CD4-positive, alpha-beta T cell treated with Interferon gamma for 1 hour (primary cell): ENCODE data around the gene ADORA1.

ENCODE experiments used
- DNase-seq: peaks from one replicate; pipeline ENCODE4 v3.0.0-alpha.2; 2020

The ADORA1 gene

DNA sequence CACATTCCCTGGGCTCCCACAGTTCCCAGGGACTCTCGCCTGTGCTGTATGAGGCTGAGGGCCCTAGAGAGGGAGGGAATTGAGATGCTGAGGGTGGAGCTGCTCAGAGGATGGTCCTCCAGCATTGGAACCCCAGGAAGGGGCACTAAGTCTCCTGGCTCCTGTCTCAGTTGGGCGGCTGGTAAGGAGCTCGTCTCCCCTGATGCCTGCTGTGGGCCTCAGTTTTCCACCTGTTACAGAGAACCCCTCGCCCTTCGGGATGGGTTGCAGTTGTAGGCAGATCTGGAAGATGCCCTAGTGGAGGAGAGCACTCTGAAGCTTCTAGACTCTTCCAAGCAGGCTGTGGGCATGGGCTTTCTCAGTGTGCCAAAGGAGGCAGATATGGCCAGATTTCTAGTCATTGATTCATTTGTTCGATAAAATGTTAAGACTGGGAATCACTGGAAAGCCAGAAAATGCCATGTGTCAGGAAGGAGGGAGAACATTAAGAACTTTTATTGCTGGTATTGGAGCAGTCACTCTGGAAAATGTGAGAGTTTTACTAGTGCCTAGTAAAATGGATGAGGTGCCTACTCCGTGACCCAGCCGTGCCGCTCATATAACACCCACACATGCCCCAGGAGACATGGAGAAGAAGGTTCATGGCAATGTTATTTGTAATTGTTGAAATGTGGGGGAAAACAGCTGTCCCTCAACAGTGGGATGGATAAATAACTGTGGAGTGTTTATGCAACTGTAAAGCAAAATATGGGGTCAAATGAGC, 48.9 kb downstream of the ADORA1 start:
- DNase-seq: no peak

DNA sequence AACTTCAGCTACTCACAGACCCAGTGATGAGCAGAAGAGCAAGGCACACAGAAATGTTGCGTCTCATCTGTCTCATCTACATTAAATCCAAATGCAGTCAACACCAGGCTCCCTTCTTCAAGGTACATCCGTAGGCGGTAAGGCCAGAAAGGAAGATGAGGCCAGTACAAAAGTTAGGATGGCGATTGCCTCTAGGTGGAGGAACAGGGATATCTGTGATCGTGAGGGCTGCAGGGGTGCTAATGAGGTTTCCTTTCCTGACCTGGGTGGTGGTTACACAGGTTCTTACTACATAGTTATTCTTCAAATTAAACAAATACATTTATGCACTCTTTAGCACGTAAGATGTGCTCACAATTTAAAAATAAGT, 49.5 kb downstream of the ADORA1 start:
- DNase-seq: no peak

DNA sequence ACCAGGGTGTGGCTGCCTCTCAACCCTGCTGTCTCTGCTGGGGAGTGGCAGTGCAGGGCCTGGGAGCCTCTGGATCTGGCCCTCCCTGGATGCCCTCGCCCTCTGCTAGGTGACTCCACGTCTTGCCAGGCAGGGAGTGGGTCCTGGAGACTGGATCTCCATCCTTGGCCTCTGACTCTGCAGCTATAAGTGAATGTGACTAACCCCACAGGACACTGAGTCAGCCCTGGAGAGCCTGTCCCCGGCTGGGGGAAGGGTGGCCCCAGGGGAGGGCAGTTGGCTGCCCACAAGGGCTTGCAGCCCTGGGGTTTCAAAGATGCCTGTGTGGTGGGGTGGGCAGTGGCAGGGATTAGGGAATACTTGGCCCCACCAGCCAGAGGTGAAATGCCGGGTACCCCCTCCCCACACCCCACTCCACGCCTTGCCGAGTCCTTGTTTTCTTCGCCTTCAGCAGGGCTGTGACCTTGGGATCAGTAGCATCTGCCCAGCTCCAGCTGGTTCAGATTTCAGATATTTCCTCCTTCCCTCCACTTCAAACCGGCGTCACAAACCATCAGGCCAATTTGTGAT, 50.0 kb downstream of the ADORA1 start:
- no peak for DNase-seq

DNA sequence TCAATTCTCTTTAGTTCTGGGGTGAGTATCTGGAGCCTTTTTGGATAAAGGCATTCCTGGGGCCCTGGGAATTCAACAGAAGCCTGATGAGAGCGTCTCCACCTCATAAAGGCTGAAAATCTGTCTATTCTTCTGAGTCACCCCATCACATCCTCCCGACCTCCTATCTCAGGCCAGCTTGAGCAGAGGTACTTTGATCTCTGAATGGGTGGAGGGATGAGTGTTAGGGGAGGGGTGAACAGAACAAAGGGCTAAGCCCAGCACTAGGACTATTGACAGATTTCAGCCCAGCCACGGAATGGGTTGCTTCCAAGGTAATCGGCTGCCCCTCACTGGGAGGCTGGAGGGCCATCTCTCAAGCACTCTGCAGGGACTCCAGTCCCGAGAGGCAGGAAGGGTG, 50.6 kb downstream of the ADORA1 start:
- no peak for DNase-seq

DNA sequence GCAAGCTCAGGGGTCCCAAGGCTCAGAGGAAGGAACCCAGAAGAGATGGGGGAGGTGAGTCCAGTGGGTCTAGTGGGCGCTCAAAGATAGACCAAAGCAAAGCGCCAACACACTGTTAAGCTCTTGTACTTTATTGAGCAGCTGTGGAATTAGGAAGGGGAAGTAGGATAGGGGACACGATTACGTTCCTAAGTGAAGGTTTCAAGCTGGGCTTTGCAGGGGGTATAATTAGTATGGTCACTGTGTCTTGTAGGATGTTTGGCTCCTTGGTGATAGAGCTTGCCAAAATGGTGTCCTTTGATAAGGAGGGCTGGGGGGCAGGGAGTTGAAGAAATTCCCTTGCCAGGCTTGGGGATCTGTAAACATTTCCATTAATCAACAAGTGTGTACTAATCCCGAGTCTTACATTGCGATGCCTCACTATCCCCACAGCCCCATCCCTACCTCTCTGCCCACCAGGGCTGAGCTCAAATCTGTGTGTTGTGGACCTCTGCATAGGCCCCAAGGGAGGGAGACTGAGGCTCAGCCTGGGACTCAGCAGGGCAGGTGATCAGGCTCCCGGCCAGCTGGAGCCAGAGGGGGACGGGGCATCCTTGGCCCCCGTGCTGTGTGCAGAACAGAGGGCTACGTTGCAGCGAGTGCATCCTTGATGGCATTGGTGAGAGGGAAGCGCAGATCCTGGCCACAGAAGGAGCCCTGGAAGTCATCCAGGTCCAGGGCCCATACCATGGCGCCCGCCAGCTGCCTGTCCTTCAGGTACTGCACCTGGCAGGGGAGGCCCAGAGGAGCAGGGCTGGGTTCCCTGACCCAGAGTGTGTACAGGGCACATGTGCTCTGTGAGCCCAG, 51.5 kb downstream of the ADORA1 start:
- no peak for DNase-seq

DNA sequence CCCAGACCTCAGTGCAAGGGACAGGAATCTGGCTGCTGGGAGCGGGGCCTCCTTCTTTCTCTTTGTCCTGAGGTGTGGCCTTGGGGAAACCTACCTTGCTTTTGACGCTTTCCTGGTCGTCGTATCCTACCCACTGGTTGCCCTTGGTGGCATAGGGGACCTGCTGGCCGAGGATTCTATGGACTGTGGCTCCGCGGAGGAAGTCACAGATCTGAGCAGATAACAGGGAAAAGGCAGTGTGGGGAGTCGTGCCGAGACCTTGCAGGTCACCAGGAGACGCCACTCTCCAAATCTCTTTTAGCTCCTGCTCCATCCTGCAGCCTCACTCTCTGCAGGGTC, 52.1 kb downstream of the ADORA1 start:
- DNase-seq: no peak

DNA sequence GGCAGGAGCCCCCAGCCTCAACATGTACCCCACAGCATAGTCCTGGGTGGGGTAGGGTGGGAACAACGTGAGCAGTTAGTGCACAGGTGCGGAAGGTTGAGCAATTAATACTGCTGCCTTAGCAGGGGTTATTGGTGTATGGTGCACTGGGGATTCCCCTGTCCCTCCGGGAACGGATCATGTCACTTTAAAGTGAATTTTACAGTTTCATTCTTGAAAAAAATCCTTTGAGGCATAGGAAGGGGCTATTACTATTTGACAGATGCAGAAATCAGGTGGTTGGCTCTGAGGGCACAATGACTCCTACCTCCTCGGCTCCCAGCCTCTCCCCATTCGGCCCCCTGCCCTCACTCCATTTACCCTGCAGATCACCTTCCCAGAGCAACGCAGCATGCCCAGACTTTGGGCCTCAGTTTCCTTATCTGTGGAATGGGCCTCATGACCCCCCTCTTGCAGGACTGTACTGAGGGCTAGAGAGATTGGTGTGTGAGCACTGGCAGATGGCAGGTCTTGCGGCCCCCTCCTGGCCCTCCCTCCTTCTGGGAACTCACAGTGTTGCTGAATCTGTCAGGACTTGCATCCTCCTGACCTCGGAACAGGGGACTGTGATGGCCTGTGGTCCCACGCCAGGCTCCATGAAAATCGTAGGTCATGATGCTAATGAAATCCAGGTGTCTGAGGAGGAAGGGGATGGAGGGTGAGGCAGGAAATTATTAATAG, 53.2 kb downstream of the ADORA1 start:
- no peak for DNase-seq

DNA sequence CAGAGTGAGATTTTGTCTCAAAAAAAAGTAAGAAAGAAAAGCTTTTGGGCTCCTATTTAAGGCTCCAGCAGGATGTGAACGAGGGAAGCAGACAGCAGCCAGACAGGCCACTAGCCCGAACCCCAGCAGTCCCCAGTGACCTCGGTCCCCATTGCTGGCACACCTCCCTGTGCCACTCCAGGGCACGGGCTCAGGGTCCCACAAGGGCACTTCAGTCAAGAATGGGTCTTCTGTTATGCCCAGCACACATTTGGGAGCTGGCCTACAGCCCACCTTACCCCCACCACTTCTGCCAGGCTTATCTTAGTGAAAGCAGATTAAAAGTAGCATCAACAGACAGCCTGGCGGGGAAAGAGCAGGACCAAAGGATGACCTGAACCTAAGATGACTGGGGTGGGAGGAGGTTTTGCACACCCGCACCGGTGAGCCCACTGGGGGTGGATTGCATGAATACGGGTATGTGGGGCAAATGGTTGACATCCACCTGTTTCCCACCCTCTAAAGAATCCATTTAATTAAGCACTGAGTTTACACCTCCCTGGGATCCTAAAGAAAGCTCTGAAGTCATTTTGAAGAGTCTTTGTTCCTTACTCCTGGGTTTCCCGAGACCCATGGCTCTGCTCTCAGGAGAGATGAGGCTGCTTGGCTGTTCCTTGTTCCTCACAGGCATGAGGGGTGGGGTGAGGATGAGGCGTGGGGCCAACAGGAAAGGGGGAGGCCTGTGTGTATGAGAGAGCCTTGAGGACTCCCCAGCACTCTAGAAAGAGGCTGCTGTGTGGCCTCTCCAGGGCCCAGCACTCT, 54.3 kb downstream of the ADORA1 start:
- no peak for DNase-seq

DNA sequence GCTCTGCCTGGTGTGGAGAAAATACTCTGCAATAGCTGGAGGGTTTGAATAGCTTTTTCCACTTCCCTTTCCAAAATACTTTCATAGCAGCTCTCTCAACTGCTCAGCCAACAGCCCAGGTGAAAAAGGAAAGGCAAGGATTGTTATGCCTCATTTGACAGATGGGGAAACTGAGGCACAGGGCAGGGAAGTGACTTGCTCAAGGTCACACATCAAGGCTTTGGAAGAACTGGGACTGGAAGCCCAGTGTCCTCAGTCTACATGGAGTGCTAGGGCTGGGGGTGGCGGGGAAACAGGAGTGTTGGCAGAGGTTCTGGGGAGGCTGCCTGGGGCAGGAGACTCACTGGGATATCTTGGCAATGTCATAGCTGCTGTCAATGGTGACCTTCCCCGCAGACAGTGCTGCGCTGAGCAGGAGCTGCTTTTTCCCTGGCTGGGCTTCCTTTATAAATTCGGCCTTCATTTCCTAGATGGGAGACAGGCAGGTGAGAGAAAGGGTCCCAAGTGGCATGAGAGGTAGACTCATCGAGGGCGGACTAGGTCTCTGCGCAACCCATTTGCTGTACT, 54.9 kb downstream of the ADORA1 start:
- DNase-seq: no peak

DNA sequence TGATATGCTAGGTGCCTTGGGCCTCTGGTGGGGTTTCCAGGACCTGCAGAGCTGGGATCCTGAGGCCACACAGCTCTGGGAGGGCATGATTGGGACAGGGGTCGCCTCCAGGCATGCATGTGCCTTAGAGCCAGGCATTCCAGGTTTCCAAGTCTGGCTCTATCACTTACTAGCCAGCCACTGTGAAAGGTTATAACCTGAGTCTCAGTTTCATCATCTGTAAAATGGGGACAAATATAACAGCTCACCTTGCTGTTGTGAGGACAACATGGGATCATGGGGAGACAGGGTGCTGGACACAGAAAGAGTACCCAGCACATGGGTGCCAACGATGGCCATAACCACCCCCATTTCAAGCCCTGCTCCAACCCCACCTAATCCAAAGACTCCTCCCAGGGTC, 56.3 kb downstream of the ADORA1 start:
- no peak for DNase-seq

DNA sequence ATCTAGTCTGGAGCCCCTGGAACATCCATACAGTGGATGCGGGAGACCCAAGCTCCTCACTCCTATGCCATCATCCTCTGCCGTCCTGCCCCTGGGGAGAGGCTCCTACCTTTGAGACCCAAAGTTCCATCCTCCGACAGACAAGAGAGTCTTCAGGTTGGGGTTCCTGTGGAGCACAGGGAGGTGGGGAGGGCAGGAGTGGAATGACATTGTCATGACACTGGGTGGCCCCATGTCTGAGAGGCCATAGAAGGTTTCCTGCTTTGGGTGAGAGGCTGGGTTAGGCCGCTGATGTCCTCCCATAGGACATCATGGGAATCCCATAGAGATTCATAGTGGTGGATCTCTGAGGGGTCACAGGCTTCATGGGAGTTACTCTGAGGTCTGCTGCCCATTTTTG, 56.9 kb downstream of the ADORA1 start:
- no peak for DNase-seq

DNA sequence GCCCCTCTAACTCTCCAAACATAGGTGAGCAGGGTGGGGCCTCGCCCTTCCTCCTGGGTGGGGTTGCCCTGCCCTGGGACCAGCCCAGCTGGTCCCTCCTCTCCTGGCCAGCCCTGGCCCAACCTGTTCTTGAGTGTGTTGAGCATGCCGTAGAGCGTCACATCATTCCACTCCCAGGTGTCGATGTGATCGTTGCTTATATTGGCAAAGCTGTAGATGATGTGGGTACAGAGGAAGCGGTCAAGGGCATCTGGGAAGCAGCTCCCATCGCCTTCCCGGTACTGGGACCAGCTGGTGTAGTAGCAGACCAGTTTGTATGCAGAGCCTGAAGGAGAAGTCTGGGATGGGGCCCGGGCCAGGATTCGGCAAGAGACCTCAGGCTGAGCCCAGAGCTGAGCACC, 57.5 kb downstream of the ADORA1 start:
- no peak for DNase-seq

DNA sequence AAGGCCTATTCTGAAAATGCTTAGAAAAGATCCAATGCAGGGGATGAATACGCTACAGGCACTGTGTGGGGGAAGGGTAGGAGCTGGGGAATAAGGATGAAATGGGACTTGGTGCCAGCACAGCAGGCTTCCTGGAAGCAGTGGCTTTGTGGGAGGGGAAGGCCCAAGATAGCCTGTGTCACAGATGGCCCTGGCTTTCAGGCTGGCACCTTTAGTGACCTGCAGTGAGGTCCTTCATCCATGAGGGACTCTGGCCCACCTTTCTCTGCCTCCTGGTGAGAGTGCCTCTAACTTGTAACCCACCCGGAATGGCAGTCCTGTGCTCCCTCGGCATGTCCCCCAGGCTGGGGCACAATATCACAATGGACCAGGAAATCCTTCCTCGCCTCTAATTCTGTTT, 58.1 kb downstream of the ADORA1 start:
- no peak for DNase-seq

DNA sequence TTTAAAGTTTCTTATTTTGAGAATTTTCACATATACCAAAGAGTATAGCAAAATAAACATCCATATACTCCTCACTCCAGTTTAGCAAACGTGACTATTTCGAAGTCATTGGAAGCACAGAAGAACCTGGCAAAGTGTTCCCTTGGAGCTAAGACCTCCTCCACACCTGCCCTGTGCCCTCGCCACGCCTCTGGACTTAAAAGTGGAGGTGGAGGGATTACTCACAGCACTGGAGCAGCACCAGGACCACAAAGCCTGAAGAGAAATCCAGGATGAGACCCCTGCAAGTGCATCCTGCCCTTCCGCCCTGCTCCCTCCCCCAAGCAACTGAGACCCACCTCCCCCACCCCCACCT, 58.5 kb downstream of the ADORA1 start:
- DNase-seq: no peak

DNA sequence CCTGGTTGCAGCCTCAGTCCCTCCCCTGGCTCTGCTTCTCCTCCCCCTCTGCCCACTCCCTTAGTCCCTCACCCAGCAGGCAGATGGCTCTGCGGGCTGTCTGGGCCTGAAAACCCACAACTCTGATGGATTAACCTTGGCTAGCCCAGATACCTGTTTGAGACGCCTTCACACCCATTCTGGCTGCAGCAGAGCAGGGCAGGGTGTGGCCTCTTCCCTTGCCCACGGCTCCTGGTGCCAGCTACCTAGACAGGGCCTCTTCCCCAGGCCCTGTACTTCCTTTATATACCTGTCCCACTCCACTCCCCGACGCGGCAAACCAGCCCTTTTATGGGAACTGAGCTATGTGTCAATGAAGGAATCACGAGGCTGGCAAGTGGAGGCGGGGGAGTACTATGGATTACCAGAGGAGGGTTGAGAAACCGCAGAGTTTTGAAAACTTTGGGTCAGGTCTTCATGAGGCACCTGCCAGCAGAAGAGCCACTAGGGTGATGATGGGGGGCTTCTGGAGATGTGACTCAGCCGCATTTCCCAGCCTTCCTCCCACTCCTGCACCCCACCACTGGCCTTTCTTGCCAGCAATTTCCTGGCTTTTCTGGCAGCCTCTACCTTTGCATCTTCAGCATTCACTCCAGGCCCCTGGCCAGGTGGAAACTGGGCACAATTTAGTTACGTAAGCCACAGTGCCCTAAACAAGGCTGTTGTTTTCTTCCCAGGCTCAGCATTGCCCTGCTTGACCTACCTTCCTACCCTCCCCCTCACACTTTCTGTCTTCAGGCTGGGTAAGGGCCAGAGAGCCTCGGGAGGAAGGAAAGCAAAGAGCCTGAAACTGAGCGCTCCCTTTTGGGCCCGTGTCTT, 59.1 kb downstream of the ADORA1 start, which contains the start of gene CHI3L1:
TSS of gene CHI3L1 (minus strand) at position 259 of the 858 bp plus-strand sequence. CDS start at position 178, 81 bp downstream.
- peak; percentile 11 for DNase-seq

DNA sequence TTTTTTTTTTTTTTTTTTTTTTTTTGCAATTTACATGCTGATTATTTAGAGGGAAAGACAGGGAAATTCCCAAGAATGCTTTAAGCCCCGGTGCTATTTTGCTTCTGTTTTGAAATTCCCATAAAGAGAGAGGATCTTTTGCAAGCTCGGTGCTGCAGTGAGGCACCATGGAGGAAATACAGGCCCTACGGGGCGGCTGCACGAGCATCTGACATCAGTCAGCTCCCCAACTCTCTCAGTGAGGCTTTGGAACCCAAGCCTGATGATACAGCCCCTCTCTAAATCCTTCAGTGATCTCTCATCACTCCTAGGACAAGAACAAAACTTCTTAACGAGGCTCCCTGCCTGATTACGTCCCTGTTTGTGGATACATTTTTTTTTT, 59.8 kb downstream of the ADORA1 start:
- DNase-seq: no peak

DNA sequence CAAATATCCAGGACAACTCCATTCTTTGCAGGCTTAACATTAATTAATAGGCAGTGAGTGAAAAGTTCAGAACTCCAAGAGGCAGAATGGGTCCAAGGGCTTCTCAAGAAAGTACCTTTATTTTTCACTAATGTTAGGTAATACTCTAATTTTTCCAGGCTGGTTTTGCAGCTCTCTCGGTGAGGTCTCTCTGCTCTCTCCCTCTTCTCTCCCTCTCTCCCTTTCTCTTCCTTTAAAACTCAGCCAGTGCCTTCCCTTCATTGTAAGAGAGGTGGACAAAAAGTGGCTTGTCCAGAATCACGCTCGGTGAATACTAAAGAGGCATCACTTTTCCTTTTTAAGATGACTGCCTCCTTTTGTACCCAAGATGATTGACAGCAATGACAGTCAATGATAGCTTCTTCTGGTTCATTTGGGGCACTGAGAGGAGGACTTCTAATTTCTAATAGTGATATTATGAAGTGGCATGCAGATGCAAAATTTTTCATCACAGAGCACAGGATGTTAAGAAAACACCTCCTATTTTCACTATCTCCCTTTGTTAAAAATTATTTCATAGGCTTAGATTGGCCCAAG, 60.3 kb downstream of the ADORA1 start:
- no peak for DNase-seq

DNA sequence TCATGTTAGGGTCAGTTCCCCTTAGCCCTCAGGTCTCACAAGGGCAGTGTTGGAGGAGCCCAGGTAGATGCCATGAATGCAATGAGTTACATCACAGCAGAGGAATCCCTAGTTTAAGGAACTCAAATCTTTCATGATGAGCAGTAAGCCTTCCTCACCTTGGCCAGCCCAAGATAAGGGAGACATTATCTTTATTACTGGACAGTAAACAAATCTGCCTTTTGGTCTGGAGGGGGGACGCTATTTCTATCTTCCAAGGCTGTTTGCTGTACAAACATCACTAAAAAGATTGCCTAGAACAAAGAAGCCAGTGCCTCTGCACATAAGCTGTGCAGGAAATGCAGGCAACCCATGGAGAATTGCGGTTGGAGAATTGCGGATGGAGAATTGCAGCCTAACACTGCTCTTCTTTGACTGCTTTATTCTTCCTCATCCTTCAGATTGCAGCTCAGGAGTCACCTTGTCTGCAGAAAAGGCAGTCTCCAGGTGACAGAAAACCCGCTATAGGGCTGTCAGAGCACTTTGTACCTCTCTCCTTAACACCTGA, 61.2 kb downstream of the ADORA1 start:
- DNase-seq: no peak

DNA sequence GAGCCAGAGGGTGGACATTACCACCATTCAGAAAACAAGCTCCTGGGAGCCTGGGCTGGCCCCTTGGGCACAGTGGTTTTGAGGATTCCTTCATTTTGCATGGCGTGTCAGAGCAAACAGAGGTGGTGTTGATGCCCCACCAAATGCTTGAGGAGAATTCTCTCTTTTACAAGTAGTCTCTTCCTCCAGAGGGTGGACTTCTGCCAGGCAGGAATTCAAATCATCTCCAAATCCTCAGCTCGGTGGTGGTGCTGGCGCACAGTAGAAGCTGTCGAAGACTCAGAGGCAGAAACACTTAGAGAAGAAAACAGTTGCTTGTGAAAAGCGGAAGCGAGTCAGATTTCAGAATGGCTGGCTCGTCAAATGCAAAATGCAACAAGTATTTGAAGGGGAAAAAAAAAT, 62.4 kb downstream of the ADORA1 start:
- no peak for DNase-seq

DNA sequence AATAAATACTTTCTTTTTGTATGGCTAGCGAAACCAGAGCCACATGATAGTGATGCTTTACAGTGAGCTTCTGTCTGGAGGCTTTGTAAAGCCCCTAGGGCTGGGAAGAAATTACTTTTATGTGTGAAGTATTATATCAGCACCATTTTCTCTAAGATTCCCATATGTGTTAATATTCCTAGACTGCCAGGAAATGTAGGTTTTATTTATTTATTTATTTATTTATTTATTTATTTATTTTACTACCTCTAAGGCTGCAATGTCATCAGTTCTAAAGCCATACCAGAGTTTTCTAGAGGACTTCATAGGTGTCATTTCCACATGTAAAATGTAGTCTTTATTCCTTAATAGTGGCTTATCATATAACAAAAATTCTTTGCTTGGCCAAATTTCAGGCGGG, 63.4 kb downstream of the ADORA1 start:
- DNase-seq: no peak

DNA sequence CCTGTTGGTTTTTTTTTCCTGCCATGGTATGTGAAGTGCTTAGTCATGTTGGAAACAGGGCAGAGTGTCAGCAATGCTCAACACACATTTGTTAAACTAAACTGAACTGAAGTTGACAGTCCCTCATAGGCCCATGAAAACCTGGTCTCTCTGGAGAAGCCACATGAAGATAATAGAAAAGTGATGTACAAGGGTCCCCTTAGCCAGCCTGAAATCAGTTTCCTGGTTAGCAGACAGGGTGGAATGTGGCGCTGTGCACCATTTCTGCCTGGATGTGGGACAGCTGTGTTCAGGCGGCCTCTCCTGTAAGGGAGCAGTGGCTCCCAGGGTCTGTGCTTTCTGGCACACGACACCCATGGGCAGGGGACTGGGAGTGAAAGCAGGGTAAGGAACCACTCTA, 68.8 kb downstream of the ADORA1 start:
- no peak for DNase-seq
